IMR-90 (cell line): Measurements from ENCODE around the gene TNS1. TPM values are rescaled to one million over a fixed set of nuclear protein-coding genes. Genes with fewer than 3 reads are reported as not detected.

Experiments used
- ATAC-seq: fragments of 200-7000 bp; cut with Tn5 transposase; 2 replicates; pipeline ENCODE4 v1.9.1; 2020; ENCODE audit warnings: low read depth, mild to moderate bottlenecking, moderate library complexity
- BruUV-seq: library from RNA; stranded (reverse); fragments of 400-500 nt; replicated peaks from 2 replicates; lab custom pipeline; 2021; lab: Mats Ljungman, UMichigan
- CTCF ChIA-PET: fragments of 300-600 bp; formaldehyde crosslinking; extraction: SDS; loops from one replicate; lab custom pipeline; 2021; ENCODE audit warnings: antibody characterized with exemption; lab: Yijun Ruan, JAX
- POLR2A ChIA-PET: fragments of 300-600 bp; sonication (Branson Sonifier 250); formaldehyde crosslinking; loops from one replicate; lab custom pipeline; 2022; ENCODE audit warnings: antibody characterized with exemption; ENCODE audit not compliant: unreplicated experiment; lab: Charles Lee
- DNase-seq: peaks from one replicate; pipeline ENCODE4 v3.0.0; 2013
- H2AFZ ChIP-seq: replicated peaks from 2 replicates; pipeline ENCODE3; 2013; ENCODE audit warnings: low read length, mild to moderate bottlenecking; ENCODE audit not compliant: poor library complexity
- H2AK5ac ChIP-seq: 2 replicates; pipeline ENCODE4 v1.6.1; 2013; ENCODE audit warnings: low read depth, low read length, inconsistent platforms
- H2AK9ac ChIP-seq: replicated peaks from 2 replicates; pipeline ENCODE3; 2013; ENCODE audit warnings: mild to moderate bottlenecking, low read depth, low read length, moderate library complexity; ENCODE audit not compliant: poor library complexity
- H2BK120ac ChIP-seq: 2 replicates; pipeline ENCODE4 v1.6.1; 2013; ENCODE audit warnings: low read depth, low read length, inconsistent platforms
- H2BK15ac ChIP-seq: 3 replicates; pipeline ENCODE4 v1.6.1; 2013; ENCODE audit warnings: low read depth, low read length, inconsistent platforms
- H2BK20ac ChIP-seq: 2 replicates; pipeline ENCODE4 v1.6.1; 2013; ENCODE audit warnings: low read depth, mild to moderate bottlenecking, inconsistent platforms, low read length, moderate library complexity
- H2BK5ac ChIP-seq: 2 replicates; pipeline ENCODE4 v1.6.1; 2013; ENCODE audit warnings: mild to moderate bottlenecking, low read depth, low read length, inconsistent platforms; ENCODE audit not compliant: poor library complexity, severe bottlenecking
- H3K14ac ChIP-seq: replicated peaks from 2 replicates; pipeline ENCODE4 v1.6.1; 2013; ENCODE audit warnings: low read depth, low read length, inconsistent platforms
- H3K18ac ChIP-seq: 2 replicates; pipeline ENCODE4 v1.6.1; 2013; ENCODE audit warnings: low read depth, low read length, control low read depth
- H3K23ac ChIP-seq: 2 replicates; pipeline ENCODE4 v1.6.1; 2013; ENCODE audit warnings: low read depth, low read length, inconsistent platforms
- H3K27ac ChIP-seq: 2 replicates; pipeline ENCODE4 v1.5.1; 2013; ENCODE audit warnings: mild to moderate bottlenecking, control low read depth, low read length; ENCODE audit not compliant: insufficient read depth
- H3K27me3 ChIP-seq: 2 replicates; pipeline ENCODE4 v1.6.1; 2013; ENCODE audit warnings: low read length; ENCODE audit not compliant: control insufficient read depth, insufficient read depth
- H3K36me3 ChIP-seq: 2 replicates; pipeline ENCODE4 v1.6.1; 2013; ENCODE audit warnings: low read length, mixed read lengths; ENCODE audit not compliant: control insufficient read depth, insufficient read depth
- H3K4ac ChIP-seq: 2 replicates; pipeline ENCODE4 v1.6.1; 2013; ENCODE audit warnings: low read depth, low read length, inconsistent platforms
- H3K4me1 ChIP-seq: 2 replicates; pipeline ENCODE4 v1.6.1; 2013; ENCODE audit warnings: low read length, mixed read lengths; ENCODE audit not compliant: control insufficient read depth, insufficient read depth
- H3K4me2 ChIP-seq: 2 replicates; pipeline ENCODE4 v1.6.1; 2013; ENCODE audit warnings: low read depth, mild to moderate bottlenecking, control low read depth, low read length, moderate library complexity
- H3K4me3 ChIP-seq: 2 replicates; pipeline ENCODE4 v1.5.1; 2013; ENCODE audit warnings: low read depth, mild to moderate bottlenecking, control low read depth, low read length, moderate library complexity; ENCODE audit not compliant: insufficient read depth
- H3K56ac ChIP-seq: 2 replicates; pipeline ENCODE4 v1.6.1; 2013; ENCODE audit warnings: low read length, inconsistent platforms; ENCODE audit not compliant: insufficient read depth; ENCODE audit errors: extremely low read depth
- H3K79me1 ChIP-seq, 2 experiments: 2 replicates each; pipeline ENCODE4 v1.6.1; 2013; ENCODE audit warnings: low read length in 2 of 2, inconsistent platforms in 1 of 2, low read depth in 1 of 2
- H3K9ac ChIP-seq: 2 replicates; pipeline ENCODE4 v1.6.1; 2013; ENCODE audit warnings: low read depth, low read length, control low read depth
- H3K9me1 ChIP-seq: 2 replicates; pipeline ENCODE4 v1.6.1; 2013; ENCODE audit warnings: low read length, inconsistent platforms; ENCODE audit not compliant: insufficient read depth
- H3K9me3 ChIP-seq: 2 replicates; pipeline ENCODE4 v1.6.1; 2013; ENCODE audit warnings: low read length; ENCODE audit not compliant: control insufficient read depth, insufficient read depth
- H4K20me1 ChIP-seq: 2 replicates; pipeline ENCODE4 v1.6.1; 2013; ENCODE audit warnings: low read length, inconsistent platforms; ENCODE audit not compliant: insufficient read depth
- H4K5ac ChIP-seq: 2 replicates; pipeline ENCODE4 v1.6.1; 2013; ENCODE audit warnings: mild to moderate bottlenecking, low read depth, low read length, control low read depth
- H4K8ac ChIP-seq, 2 experiments: 2 replicates each; pipeline ENCODE4 v1.6.1; 2013; ENCODE audit warnings: low read depth in 2 of 2, low read length in 2 of 2, control low read depth in 1 of 2, inconsistent platforms in 1 of 2
- H4K91ac ChIP-seq: 2 replicates; pipeline ENCODE4 v1.6.1; 2013; ENCODE audit warnings: low read depth, low read length, inconsistent platforms; ENCODE audit not compliant: insufficient read depth
- CEBPB ChIP-seq: IDR thresholded peaks from 2 replicates; pipeline ENCODE4 v1.6.1; 2012; ENCODE audit warnings: low read depth, low read length, improper control_type of control experiment
- FOS ChIP-seq: fragments of 150-350 bp; IDR thresholded peaks from 2 replicates; pipeline ENCODE4 v1.6.1; 2016; ENCODE audit warnings: low read depth, low read length
- MAFK ChIP-seq: IDR thresholded peaks from 2 replicates; pipeline ENCODE4 v1.6.1; 2012; ENCODE audit warnings: low read depth, low read length, improper control_type of control experiment
- MAZ ChIP-seq: IDR thresholded peaks from 2 replicates; pipeline ENCODE4 v1.6.1; 2012; ENCODE audit warnings: low read depth, mild to moderate bottlenecking, low read length, improper control_type of control experiment, moderate library complexity, borderline replicate concordance
- MXI1 ChIP-seq: IDR thresholded peaks from 2 replicates; pipeline ENCODE4 v1.6.1; 2012; ENCODE audit warnings: low read depth, mild to moderate bottlenecking, low read length, moderate library complexity, borderline replicate concordance
- RCOR1 ChIP-seq: IDR thresholded peaks from 2 replicates; pipeline ENCODE4 v1.6.1; 2012; ENCODE audit warnings: mild to moderate bottlenecking, low read length, improper control_type of control experiment; ENCODE audit not compliant: insufficient replicate concordance
- SMC3 ChIP-seq: fragments of 150-350 bp; IDR thresholded peaks from 2 replicates; pipeline ENCODE4 v1.6.1; 2016; ENCODE audit warnings: low read depth, mild to moderate bottlenecking, antibody characterized with exemption, low read length, moderate library complexity
- WGBS, 2 experiments: methylation state at CpG; one replicate each; pipeline versions ENCODE4 v1.1.5 to v1.1.7; 2013; ENCODE audit warnings: missing lambda C conversion rate in 2 of 2; ENCODE audit not compliant: insufficient read length in 1 of 2; ENCODE audit errors: extremely low coverage in 2 of 2; 5-methylcytosine and 5-hydroxymethylcytosine counted together
- dilution Hi-C: fragments of 300-500 bp; cut with HindIII; formaldehyde crosslinking; loops from one replicate; pipeline ENCODE4 v1.14.3; 2018; ENCODE audit warnings: low sequenced_read_pairs; ENCODE audit not compliant: unreplicated experiment
- in situ Hi-C: fragments of 300-500 bp; cut with MboI; formaldehyde crosslinking; loops from 3 replicates; pipeline ENCODE4 v1.14.3; 2019; ENCODE audit warnings: low sequenced_read_pairs, inconsistent platforms, mixed read lengths
- intact Hi-C: fragments of 100-400 bp; cut with micrococcal nuclease; formaldehyde crosslinking; loops from 2 replicates; pipeline ENCODE4 v1.10.0; 2022
- polyA plus RNA-seq, 3 experiments: library from polyadenylated mRNA; depleted of rRNA; stranded (reverse); fragments of >200 nt; gene quantifications; 2 replicates each; pipeline ENCODE4 v1.2.3, GENCODE V29; 2012; ENCODE audit warnings: low replicate concordance in 1 of 3
- total RNA-seq: library from RNA; depleted of rRNA; stranded (reverse); fragments of >200 nt; gene quantifications from 2 replicates; pipeline ENCODE4 v1.2.3, GENCODE V29; 2012
- TF ChIP-seq, protein P1 (sequence below): conservative IDR thresholded peaks from 2 replicates; pipeline ENCODE4 v1.5.1; 2012; ENCODE audit warnings: mild to moderate bottlenecking, low read depth, low read length, improper control_type of control experiment
- TF ChIP-seq, protein P2 (sequence below): fragments of 150-350 bp; IDR thresholded peaks from 2 replicates; pipeline ENCODE4 v1.6.1; 2016; ENCODE audit warnings: low read depth, mild to moderate bottlenecking, low read length, moderate library complexity, borderline replicate concordance
- TF ChIP-seq, protein P3 (sequence below): fragments of 150-350 bp; IDR thresholded peaks from 2 replicates; pipeline ENCODE4 v1.6.1; 2017; ENCODE audit warnings: mild to moderate bottlenecking, antibody characterized with exemption, low read length, low read depth

The TNS1 gene
- total and polyA plus RNA-seq, 2 of the 4 experiments (the other 2 are of a cell fraction): 41.1 to 45.2 TPM

DNA sequence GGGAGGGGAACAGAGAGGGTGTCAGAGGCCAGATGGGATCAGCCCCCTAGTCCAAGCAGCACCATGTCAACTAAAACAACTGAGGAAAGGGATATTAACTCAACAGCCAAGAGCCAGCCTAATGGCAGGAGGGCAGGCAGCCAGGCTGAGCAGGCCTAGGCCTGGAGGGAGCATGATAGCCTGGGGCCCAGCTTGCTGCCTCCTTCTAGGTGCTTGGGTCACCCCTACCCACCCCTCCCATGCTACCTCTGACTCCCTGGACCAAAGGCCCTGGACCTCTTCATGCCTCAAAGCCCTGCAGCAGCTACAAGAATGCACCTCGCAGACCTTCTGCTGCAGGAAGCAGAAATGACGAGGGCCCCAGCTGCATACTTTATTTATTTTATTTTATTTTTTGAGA, 22.1 kb upstream of the TNS1 start:
- dilution Hi-C loops (no loop called here), in situ Hi-C loops (no loop called here), intact Hi-C loops (no loop called here)
- Histone ChIP-seq H4K5ac (no peak overlapping the region), H3K14ac (no peak overlapping the region), H2AK5ac (no peak overlapping the region), H3K18ac (no peak overlapping the region), H3K36me3 (no peaks in the 10 kb centered on the region), H3K79me1 (no peaks in the 10 kb centered on the region), H2AK9ac (no peak overlapping the region), H2BK5ac (no peak overlapping the region), H4K8ac (no peak overlapping the region), H3K4me3 (no peak overlapping the region), H3K23ac (no peak overlapping the region; the same call in 1 of the 2 replicates), H3K9me1 (no peaks in the 10 kb centered on the region; the same call in 1 of the 2 replicates), H2BK15ac (no peak overlapping the region), H3K4ac (no peak overlapping the region), H3K27me3 (peaks cover 28% of the 10 kb centered on the region; the same call in 1 of the 2 replicates), H4K20me1 (no peaks in the 10 kb centered on the region), H3K9me3 (no peaks in the 10 kb centered on the region), H3K4me1 (peaks cover 1% of the 10 kb centered on the region; the same call in 1 of the 2 replicates), H3K27ac (no peak overlapping the region), H3K56ac (no peak overlapping the region), H2BK20ac (no peak overlapping the region), H3K9ac (no peak overlapping the region), H2AFZ (peak overlapping the region; percentile 1), H4K91ac (no peak overlapping the region), H2BK120ac (no peak overlapping the region), H3K4me2 (no peak overlapping the region)
- ChIA-PET POLR2A (no interaction called here), CTCF (no interaction called here)
- TF ChIP-seq, protein P1, sequence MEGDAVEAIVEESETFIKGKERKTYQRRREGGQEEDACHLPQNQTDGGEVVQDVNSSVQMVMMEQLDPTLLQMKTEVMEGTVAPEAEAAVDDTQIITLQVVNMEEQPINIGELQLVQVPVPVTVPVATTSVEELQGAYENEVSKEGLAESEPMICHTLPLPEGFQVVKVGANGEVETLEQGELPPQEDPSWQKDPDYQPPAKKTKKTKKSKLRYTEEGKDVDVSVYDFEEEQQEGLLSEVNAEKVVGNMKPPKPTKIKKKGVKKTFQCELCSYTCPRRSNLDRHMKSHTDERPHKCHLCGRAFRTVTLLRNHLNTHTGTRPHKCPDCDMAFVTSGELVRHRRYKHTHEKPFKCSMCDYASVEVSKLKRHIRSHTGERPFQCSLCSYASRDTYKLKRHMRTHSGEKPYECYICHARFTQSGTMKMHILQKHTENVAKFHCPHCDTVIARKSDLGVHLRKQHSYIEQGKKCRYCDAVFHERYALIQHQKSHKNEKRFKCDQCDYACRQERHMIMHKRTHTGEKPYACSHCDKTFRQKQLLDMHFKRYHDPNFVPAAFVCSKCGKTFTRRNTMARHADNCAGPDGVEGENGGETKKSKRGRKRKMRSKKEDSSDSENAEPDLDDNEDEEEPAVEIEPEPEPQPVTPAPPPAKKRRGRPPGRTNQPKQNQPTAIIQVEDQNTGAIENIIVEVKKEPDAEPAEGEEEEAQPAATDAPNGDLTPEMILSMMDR: no peak
- TF ChIP-seq, protein P2, sequence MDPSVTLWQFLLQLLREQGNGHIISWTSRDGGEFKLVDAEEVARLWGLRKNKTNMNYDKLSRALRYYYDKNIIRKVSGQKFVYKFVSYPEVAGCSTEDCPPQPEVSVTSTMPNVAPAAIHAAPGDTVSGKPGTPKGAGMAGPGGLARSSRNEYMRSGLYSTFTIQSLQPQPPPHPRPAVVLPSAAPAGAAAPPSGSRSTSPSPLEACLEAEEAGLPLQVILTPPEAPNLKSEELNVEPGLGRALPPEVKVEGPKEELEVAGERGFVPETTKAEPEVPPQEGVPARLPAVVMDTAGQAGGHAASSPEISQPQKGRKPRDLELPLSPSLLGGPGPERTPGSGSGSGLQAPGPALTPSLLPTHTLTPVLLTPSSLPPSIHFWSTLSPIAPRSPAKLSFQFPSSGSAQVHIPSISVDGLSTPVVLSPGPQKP: no peak
- TF ChIP-seq, protein P3, sequence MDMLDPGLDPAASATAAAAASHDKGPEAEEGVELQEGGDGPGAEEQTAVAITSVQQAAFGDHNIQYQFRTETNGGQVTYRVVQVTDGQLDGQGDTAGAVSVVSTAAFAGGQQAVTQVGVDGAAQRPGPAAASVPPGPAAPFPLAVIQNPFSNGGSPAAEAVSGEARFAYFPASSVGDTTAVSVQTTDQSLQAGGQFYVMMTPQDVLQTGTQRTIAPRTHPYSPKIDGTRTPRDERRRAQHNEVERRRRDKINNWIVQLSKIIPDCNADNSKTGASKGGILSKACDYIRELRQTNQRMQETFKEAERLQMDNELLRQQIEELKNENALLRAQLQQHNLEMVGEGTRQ: no peak
- TF ChIP-seq SMC3: no peak
- TF ChIP-seq MAFK: no peak
- no peak for TF ChIP-seq MAZ
- TF ChIP-seq MXI1: no peak
- no peak for TF ChIP-seq RCOR1
- TF ChIP-seq CEBPB: no peak
- TF ChIP-seq FOS: no peak
- ATAC-seq: no peak
- no peak for DNase-seq
- no TSS peak for BruUV-seq
- WGBS, 2 experiments: no CpG with 5 or more reads among the region's 2 CpGs
